Endothelial cell of umbilical vein (primary cell): ENCODE results near the gene HNRNPC. TPM values are rescaled to one million over a fixed set of nuclear protein-coding genes. Genes with fewer than 3 reads are reported as not detected.
A peak's percentile ranks its signal among the peaks of the same experiment; 100 is the strongest.

Experiments used
- BruUV-seq: library from RNA; stranded (reverse); fragments of 400-500 nt; replicated peaks from 2 replicates; lab custom pipeline; 2021; lab: Mats Ljungman, UMichigan
- CTCF ChIA-PET: fragments of 300-600, 350-600 bp; sonication (Branson Sonifier 250); formaldehyde crosslinking; loops from one replicate; lab custom pipeline; 2021; ENCODE audit warnings: antibody characterized with exemption, inconsistent platforms; lab: Charles Lee
- POLR2A ChIA-PET: fragments of 300-600, 350-600 bp; sonication (Branson Sonifier 250); formaldehyde crosslinking; loops from one replicate; lab custom pipeline; 2021; ENCODE audit warnings: antibody characterized with exemption, inconsistent platforms; lab: Charles Lee
- DNase-seq: peaks from one replicate; pipeline ENCODE4 v3.0.0-alpha.2; 2011; ENCODE audit warnings: low read depth, low spot score
- FAIRE-seq: peaks from 2 replicates; lab custom pipeline; 2011; peaks lifted over from hg19 to GRCh38; lab: Jason Lieb, UNC
- H2AFZ ChIP-seq: 2 replicates; pipeline ENCODE4 v1.6.0; 2012; ENCODE audit warnings: low read depth, low read length, control low read depth, inconsistent platforms
- H3K27ac ChIP-seq: 2 replicates; pipeline ENCODE4 v1.5.1; 2011; ENCODE audit warnings: low read depth, mild to moderate bottlenecking, control low read depth, low read length, moderate library complexity; ENCODE audit not compliant: insufficient read depth
- H3K27me3 ChIP-seq, 2 experiments: 2 replicates each; pipeline versions ENCODE4 v1.6.0 to v1.6.1; 2011; ENCODE audit warnings: low read length in 2 of 2, mixed read lengths in 1 of 2; ENCODE audit not compliant: control insufficient read depth in 2 of 2, insufficient read depth in 2 of 2
- H3K36me3 ChIP-seq, 2 experiments: 2 replicates in 1 of 2; 3 replicates in 1 of 2; pipeline ENCODE4 v1.5.1; 2011; ENCODE audit warnings: low read length in 2 of 2, mild to moderate bottlenecking in 1 of 2, moderate library complexity in 1 of 2; ENCODE audit not compliant: control insufficient read depth in 2 of 2, insufficient read depth in 2 of 2; ENCODE audit errors: extremely low read depth in 1 of 2
- H3K4me1 ChIP-seq: 3 replicates; pipeline ENCODE4 v1.5.1; 2011; ENCODE audit warnings: mild to moderate bottlenecking, low read length; ENCODE audit not compliant: control insufficient read depth, insufficient read depth; ENCODE audit errors: extremely low read depth
- H3K4me2 ChIP-seq: 2 replicates; pipeline ENCODE4 v1.6.1; 2011; ENCODE audit warnings: low read length, control low read depth, mixed read lengths; ENCODE audit not compliant: insufficient read depth
- H3K4me3 ChIP-seq, 3 experiments: fragments of 200-600 bp in 1 of 3; sonication (generic), shearing (Covaris generic) in 1 of 3; replicated peaks in 1 of 3; 2 replicates each; pipeline ENCODE4 v1.5.1; 2011 to 2016; ENCODE audit warnings: control low read depth in 3 of 3, low read length in 3 of 3, mild to moderate bottlenecking in 2 of 3, inconsistent platforms in 1 of 3, low read depth in 1 of 3, moderate library complexity in 1 of 3; ENCODE audit not compliant: insufficient read depth in 1 of 3
- H3K79me2 ChIP-seq: 2 replicates; pipeline ENCODE4 v1.6.0; 2012; ENCODE audit warnings: low read length, inconsistent platforms; ENCODE audit not compliant: control insufficient read depth, insufficient read depth
- H3K9ac ChIP-seq: replicated peaks from 2 replicates; pipeline ENCODE3; 2011; ENCODE audit warnings: low read length, control low read depth; ENCODE audit not compliant: insufficient read depth; ENCODE audit errors: extremely low read depth
- H3K9me1 ChIP-seq: replicated peaks from 3 replicates; pipeline ENCODE4 v1.6.0; 2011; ENCODE audit warnings: mild to moderate bottlenecking, low read length; ENCODE audit not compliant: control insufficient read depth, insufficient read depth; ENCODE audit errors: extremely low read depth
- H3K9me3 ChIP-seq: replicated peaks from 2 replicates; pipeline ENCODE4 v1.5.1; 2012; ENCODE audit warnings: low read length, inconsistent platforms; ENCODE audit not compliant: control insufficient read depth, insufficient read depth
- H4K20me1 ChIP-seq: replicated peaks from 2 replicates; pipeline ENCODE3; 2011; ENCODE audit warnings: mild to moderate bottlenecking, low read length; ENCODE audit not compliant: control insufficient read depth, insufficient read depth; ENCODE audit errors: extremely low read depth
- CTCF ChIP-seq, 2 donors: IDR thresholded peaks; 1 replicate in 1 of 2; 2 replicates in 1 of 2; pipeline ENCODE4 v1.5.1; 2011; ENCODE audit warnings: low read length in 2 of 2, mild to moderate bottlenecking in 2 of 2, moderate library complexity in 2 of 2, control low read depth in 1 of 2, inconsistent platforms in 1 of 2, low read depth in 1 of 2; ENCODE audit not compliant: insufficient read depth in 1 of 2; ENCODE audit errors: extremely low read depth in 1 of 2
- EZH2 ChIP-seq: IDR thresholded peaks from 2 replicates; pipeline ENCODE4 v1.6.1; 2012; ENCODE audit warnings: borderline replicate concordance, low read depth, mild to moderate bottlenecking, moderate library complexity, low read length, inconsistent platforms; ENCODE audit not compliant: severe bottlenecking
- FOS ChIP-seq: IDR thresholded peaks from 2 replicates; pipeline ENCODE4 v1.6.1; 2011; ENCODE audit warnings: mild to moderate bottlenecking, low read length, moderate library complexity, borderline replicate concordance; ENCODE audit not compliant: insufficient read depth
- GATA2 ChIP-seq: IDR thresholded peaks from 2 replicates; pipeline ENCODE4 v1.7.0; 2011; ENCODE audit warnings: low read depth, mild to moderate bottlenecking, moderate library complexity, mixed read lengths, low read length; ENCODE audit not compliant: insufficient read length, insufficient read depth
- JUN ChIP-seq: IDR thresholded peaks from 2 replicates; pipeline ENCODE4 v1.6.1; 2011; ENCODE audit warnings: borderline replicate concordance, low read depth; ENCODE audit not compliant: insufficient read length, insufficient read depth
- MAX ChIP-seq: IDR thresholded peaks from 2 replicates; pipeline ENCODE4 v1.6.1; 2011; ENCODE audit not compliant: insufficient read depth, insufficient read length
- MYC ChIP-seq: IDR thresholded peaks from one replicate; pipeline ENCODE4 v1.6.1; 2011; ENCODE audit warnings: mild to moderate bottlenecking, low read depth, low read length
- POLR2A ChIP-seq: IDR thresholded peaks from 2 replicates; pipeline ENCODE4 v1.6.1; 2012; ENCODE audit warnings: low read depth, mild to moderate bottlenecking, control low read depth, low read length
- POLR2AphosphoS5 ChIP-seq: IDR thresholded peaks from 2 replicates; pipeline ENCODE4 v1.6.1; 2012; ENCODE audit warnings: low read depth, mild to moderate bottlenecking, control low read depth, low read length, moderate library complexity; ENCODE audit not compliant: insufficient read depth
- dilution Hi-C: fragments of 300-500 bp; cut with MboI; formaldehyde crosslinking; loops from one replicate; pipeline ENCODE4 v1.15.0; 2019; ENCODE audit warnings: low sequenced_read_pairs; ENCODE audit not compliant: extremely low pct_ligation_motif_present
- intact Hi-C: fragments of 100-400 bp; cut with micrococcal nuclease; formaldehyde crosslinking; loops from one replicate; pipeline ENCODE4 v1.10.0; 2022
- polyA plus RNA-seq, 4 experiments: library from polyadenylated mRNA; depleted of rRNA in 3 of 4; stranded (reverse) in 3 of 4; unstranded in 1 of 4; fragments of >200 nt; gene quantifications; 2 replicates each; pipeline versions ENCODE4 v1.2.1 to v1.2.3, GENCODE V29; 2011 to 2012; ENCODE audit warnings: missing spikeins in 1 of 4
- total RNA-seq: library from RNA; stranded (reverse); gene quantifications from 2 replicates; pipeline ENCODE4 v1.2.3, GENCODE V29; 2021

The HNRNPC gene
- total and polyA plus RNA-seq, 2 donors (not counting 3 experiments of a cell fraction or from before 2014, with no cell fraction given), result 531 to 674 TPM

DNA sequence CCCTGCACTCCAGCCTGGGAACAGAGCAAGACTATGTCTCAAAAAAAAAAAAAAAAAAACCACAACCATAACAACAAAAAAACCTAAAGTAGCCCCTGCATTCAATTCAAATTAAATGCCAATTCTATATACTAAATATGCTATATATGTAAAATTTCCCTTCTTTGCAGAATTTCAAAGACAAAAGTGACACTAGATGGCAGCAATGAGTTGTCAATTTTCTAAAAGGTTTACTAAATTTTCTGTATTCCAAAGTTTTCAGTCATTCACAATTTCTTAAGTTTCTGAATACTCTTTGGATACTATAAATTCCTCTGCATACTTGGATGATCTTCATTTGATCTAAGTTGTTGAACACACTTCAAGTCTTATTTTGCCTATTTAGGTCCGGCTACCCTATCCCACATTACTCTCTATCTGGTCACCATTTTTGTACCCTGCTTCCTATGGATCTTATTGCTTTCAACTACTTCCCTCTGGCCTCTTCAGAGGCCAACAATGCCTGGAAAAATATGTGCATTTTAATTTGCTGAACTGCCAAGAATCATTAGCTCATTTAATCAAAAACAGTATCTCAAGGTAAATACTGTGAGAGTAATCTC, 27.9 kb downstream of the HNRNPC start:
- dilution Hi-C loops, result no loop called here
- FAIRE-seq, result no peak
- Histone ChIP-seq H3K79me2 (peaks cover 100% of the 10 kb centered on the region), H3K9me3 (no peaks in the 10 kb centered on the region), H2AFZ (no peak overlapping the region), H3K36me3 (peaks cover 10 to 14% of the 10 kb centered on the region in 2 experiments), H3K4me3 (no peak overlapping the region), H3K27ac (no peak overlapping the region), H4K20me1 (peaks cover 31% of the 10 kb centered on the region), H3K27me3 (no peaks in the 10 kb centered on the region), H3K4me1 (no peaks in the 10 kb centered on the region), H3K9me1 (no peaks in the 10 kb centered on the region), H3K9ac (no peak overlapping the region), H3K4me2 (no peak overlapping the region)
- ChIA-PET CTCF (interaction anchor here (0.9 to 1.6 kb wide), 3 partner anchors 9 to 315 kb away, joined by 3 to 5 read pairs (median 4); no protein-coding TSS in a partner anchor), POLR2A (interaction anchor here (0.5 kb wide), 1 partner anchor 38 kb away, joined by 3 read pairs; no protein-coding TSS in a partner anchor)
- intact Hi-C loops, result no loop called here
- no TSS peak for BruUV-seq
- no peak for TF ChIP-seq FOS
- TF ChIP-seq MYC, result no peak
- TF ChIP-seq MAX, result no peak
- DNase-seq, result peak; percentile 37

GRCh38 chr14:21240417-21240816, 28.8 kb downstream of the HNRNPC start:
- FAIRE-seq, result no peak
- no peak overlapping the region for H2AFZ ChIP-seq
- no peaks in the 10 kb centered on the region for H3K27me3 ChIP-seq
- no TSS peak for BruUV-seq
- no peak for DNase-seq
- H3K27ac ChIP-seq, result no peak overlapping the region
- peaks cover 100% of the 10 kb centered on the region for H3K79me2 ChIP-seq
- dilution Hi-C loops, result no loop called here
- peaks cover 11 to 13% of the 10 kb centered on the region in 2 experiments for H3K36me3 ChIP-seq
- no peak overlapping the region for H3K9ac ChIP-seq
- H4K20me1 ChIP-seq, result peaks cover 32% of the 10 kb centered on the region
- POLR2A ChIA-PET, result no interaction called here
- no peaks in the 10 kb centered on the region for H3K9me1 ChIP-seq
- H3K4me1 ChIP-seq, result no peaks in the 10 kb centered on the region
- intact Hi-C loops, result no loop called here
- TF ChIP-seq EZH2 (no peak), MYC (no peak), JUN (no peak), FOS (no peak), POLR2A (no peak), MAX (no peak), POLR2AphosphoS5 (no peak), CTCF (IDR thresholded peaks at IDR 0.05; ENCODE audit: extremely low read depth in 1 of 2, insufficient read depth in 1 of 2, low read depth in 1 of 2, low read length in 2 of 2) (no peak), GATA2 (no peak)
- CTCF ChIA-PET, result interaction anchor here (1.0 to 1.6 kb wide), 3 partner anchors 10 to 316 kb away, joined by 3 to 4 read pairs (median 4); no protein-coding TSS in a partner anchor
- H3K4me2 ChIP-seq, result no peak overlapping the region
- H3K4me3 ChIP-seq, result no peak overlapping the region
- H3K9me3 ChIP-seq, result no peaks in the 10 kb centered on the region
